Mesenchymal stem cell (in vitro differentiated cells and primary cell): ENCODE data around the gene MYRF.
A peak's percentile ranks its signal among the peaks of the same experiment; 100 is the strongest.

Experiments
- DNase-seq: peaks from one replicate; pipeline ENCODE4 v3.0.0-alpha.2; 2013
- H2AFZ ChIP-seq: one replicate; pipeline ENCODE4 v1.6.1; 2013; ENCODE audit warnings: low read depth, mild to moderate bottlenecking, control low read depth, inconsistent platforms, low read length, moderate library complexity
- H2AK5ac ChIP-seq: 2 replicates; pipeline ENCODE4 v1.6.1; 2013; ENCODE audit warnings: low read length, moderate library complexity, mild to moderate bottlenecking, inconsistent platforms; ENCODE audit not compliant: severe bottlenecking
- H2BK120ac ChIP-seq: one replicate; pipeline ENCODE4 v1.6.1; 2013; ENCODE audit warnings: low read depth, mild to moderate bottlenecking, inconsistent platforms, low read length, moderate library complexity
- H2BK12ac ChIP-seq, 2 experiments: one replicate each; pipeline ENCODE4 v1.6.1; 2013; ENCODE audit warnings: inconsistent platforms in 2 of 2, low read length in 2 of 2, mild to moderate bottlenecking in 2 of 2, moderate library complexity in 2 of 2, control low read depth in 1 of 2
- H2BK15ac ChIP-seq: one replicate; pipeline ENCODE4 v1.6.1; 2013; ENCODE audit warnings: mild to moderate bottlenecking, low read depth, inconsistent platforms; ENCODE audit not compliant: poor library complexity, severe bottlenecking
- H2BK5ac ChIP-seq: 2 replicates; pipeline ENCODE4 v1.6.1; 2013; ENCODE audit warnings: low read depth, mild to moderate bottlenecking, low read length, control low read depth, inconsistent platforms; ENCODE audit not compliant: poor library complexity, severe bottlenecking
- H3K14ac ChIP-seq, 2 experiments: one replicate each; pipeline ENCODE4 v1.6.1; 2013; ENCODE audit warnings: inconsistent platforms in 2 of 2, low read length in 2 of 2, control low read depth in 1 of 2, mild to moderate bottlenecking in 1 of 2, moderate library complexity in 1 of 2
- H3K18ac ChIP-seq, 2 experiments: one replicate each; pipeline ENCODE4 v1.6.1; 2013; ENCODE audit warnings: inconsistent platforms in 2 of 2, low read length in 2 of 2, control low read depth in 1 of 2, low read depth in 1 of 2, mild to moderate bottlenecking in 1 of 2
- H3K23ac ChIP-seq, 2 experiments: one replicate each; pipeline ENCODE4 v1.6.1; 2013; ENCODE audit warnings: inconsistent platforms in 2 of 2, low read length in 2 of 2, mild to moderate bottlenecking in 2 of 2, moderate library complexity in 2 of 2, control low read depth in 1 of 2
- H3K27ac ChIP-seq: 2 replicates; pipeline ENCODE4 v1.5.1; 2013; ENCODE audit warnings: mild to moderate bottlenecking, moderate library complexity, low read length, control low read depth, inconsistent platforms; ENCODE audit not compliant: poor library complexity, severe bottlenecking
- H3K27me3 ChIP-seq, 2 experiments: 2 replicates each; pipeline versions ENCODE4 v1.6.1 to v1.7.0; 2013; ENCODE audit warnings: low read length in 2 of 2, mild to moderate bottlenecking in 2 of 2, moderate library complexity in 2 of 2, control low read depth in 1 of 2, inconsistent platforms in 1 of 2; ENCODE audit not compliant: control insufficient read depth in 1 of 2, insufficient read depth in 1 of 2
- H3K36me3 ChIP-seq, 2 experiments: 2 replicates each; pipeline versions ENCODE4 v1.6.1 to v1.7.0; 2013; ENCODE audit warnings: low read length in 2 of 2, control low read depth in 1 of 2, inconsistent platforms in 1 of 2, low read depth in 1 of 2, mild to moderate bottlenecking in 1 of 2; ENCODE audit not compliant: insufficient read depth in 2 of 2, control insufficient read depth in 1 of 2
- H3K4ac ChIP-seq, 2 experiments: one replicate each; pipeline ENCODE4 v1.6.1; 2013; ENCODE audit warnings: inconsistent platforms in 2 of 2, low read length in 2 of 2, mild to moderate bottlenecking in 2 of 2, moderate library complexity in 2 of 2, control low read depth in 1 of 2, low read depth in 1 of 2
- H3K4me1 ChIP-seq: 2 replicates; pipeline ENCODE4 v1.6.1; 2013; ENCODE audit warnings: low read depth, low read length, control low read depth; ENCODE audit not compliant: control insufficient read depth, insufficient read depth
- H3K4me2 ChIP-seq: 2 replicates; pipeline ENCODE4 v1.6.1; 2013; ENCODE audit warnings: low read length, mild to moderate bottlenecking, inconsistent platforms; ENCODE audit not compliant: poor library complexity, severe bottlenecking
- H3K4me3 ChIP-seq, 2 experiments: 2 replicates each; pipeline versions ENCODE4 v1.5.1 to v1.7.0; 2013; ENCODE audit warnings: low read length in 2 of 2, mild to moderate bottlenecking in 2 of 2, control low read depth in 1 of 2, low read depth in 1 of 2; ENCODE audit not compliant: insufficient read depth in 1 of 2
- H3K79me1 ChIP-seq: replicated peaks from 2 replicates; pipeline ENCODE4 v1.6.1; 2013; ENCODE audit warnings: mild to moderate bottlenecking, control low read depth, low read length, inconsistent platforms; ENCODE audit not compliant: poor library complexity, severe bottlenecking
- H3K9ac ChIP-seq: 2 replicates; pipeline ENCODE4 v1.7.0; 2013; ENCODE audit warnings: mild to moderate bottlenecking, low read length, moderate library complexity
- H3K9me3 ChIP-seq: 2 replicates; pipeline ENCODE4 v1.7.0; 2013; ENCODE audit warnings: mild to moderate bottlenecking, low read length; ENCODE audit not compliant: control insufficient read depth
- H4K8ac ChIP-seq: one replicate; pipeline ENCODE4 v1.6.1; 2013; ENCODE audit warnings: inconsistent platforms, mild to moderate bottlenecking, low read length, moderate library complexity
- H4K91ac ChIP-seq: one replicate; pipeline ENCODE4 v1.6.1; 2013; ENCODE audit warnings: mild to moderate bottlenecking, low read length, inconsistent platforms
- WGBS: methylation state at CpG from one replicate; pipeline ENCODE4 v1.1.7; 2013; ENCODE audit warnings: mixed read lengths; 5-methylcytosine and 5-hydroxymethylcytosine counted together

Gene MYRF

DNA sequence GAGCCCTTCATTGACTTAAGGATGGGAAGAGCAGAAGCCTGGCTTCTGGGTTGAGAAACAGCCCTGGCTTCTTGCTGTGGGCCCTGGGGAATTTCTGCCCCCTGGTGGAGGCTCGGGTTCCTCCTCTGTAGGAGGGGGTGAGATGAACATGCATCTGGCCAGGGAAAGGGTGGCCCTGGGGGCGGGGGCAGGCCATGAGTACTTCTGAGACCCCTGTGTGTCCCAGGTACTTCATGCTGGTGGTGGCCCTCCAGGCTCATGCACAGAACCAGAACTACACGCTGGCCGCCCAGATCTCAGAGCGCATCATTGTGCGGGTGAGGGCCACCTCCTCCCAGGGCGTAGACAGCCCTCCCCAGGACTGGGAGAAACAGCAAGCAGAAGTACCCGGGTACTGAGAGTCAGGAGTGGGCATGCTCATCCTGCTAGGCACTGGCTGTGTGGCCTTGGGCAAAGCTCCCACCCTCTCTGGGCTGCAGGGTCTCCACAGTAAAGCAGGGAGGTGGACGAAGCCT is 24.2 kb downstream of the MYRF start:
- H3K14ac ChIP-seq, result no peak overlapping the region
- no peak overlapping the region for H4K91ac ChIP-seq
- no peak overlapping the region for H2BK15ac ChIP-seq
- H3K79me1 ChIP-seq, result peaks cover 4% of the 10 kb centered on the region
- no peak overlapping the region for H2BK12ac ChIP-seq
- no peak overlapping the region for H3K4me3 ChIP-seq
- no peak overlapping the region for H3K23ac ChIP-seq
- H3K9me3 ChIP-seq, result no peaks in the 10 kb centered on the region
- H3K36me3 ChIP-seq, result peaks cover 0 to 91% of the 10 kb centered on the region in 2 experiments
- H3K4me2 ChIP-seq, result no peak overlapping the region
- H3K4me1 ChIP-seq, result peaks cover 38% of the 10 kb centered on the region
- no peak overlapping the region for H3K18ac ChIP-seq
- H3K27me3 ChIP-seq, result peaks cover 0 to 48% of the 10 kb centered on the region in 2 experiments
- H3K4ac ChIP-seq, result no peak overlapping the region
- 83% methylated on average over 9 of the region's 9 CpGs for WGBS
- H2AK5ac ChIP-seq, result no peak overlapping the region
- H2BK5ac ChIP-seq, result no peak overlapping the region
- DNase-seq, result peak; percentile 71
- no peak overlapping the region for H4K8ac ChIP-seq
- H3K27ac ChIP-seq, result no peak overlapping the region
- no peak overlapping the region for H3K9ac ChIP-seq
- H2AFZ ChIP-seq, result no peak overlapping the region
- H2BK120ac ChIP-seq, result no peak overlapping the region

DNA sequence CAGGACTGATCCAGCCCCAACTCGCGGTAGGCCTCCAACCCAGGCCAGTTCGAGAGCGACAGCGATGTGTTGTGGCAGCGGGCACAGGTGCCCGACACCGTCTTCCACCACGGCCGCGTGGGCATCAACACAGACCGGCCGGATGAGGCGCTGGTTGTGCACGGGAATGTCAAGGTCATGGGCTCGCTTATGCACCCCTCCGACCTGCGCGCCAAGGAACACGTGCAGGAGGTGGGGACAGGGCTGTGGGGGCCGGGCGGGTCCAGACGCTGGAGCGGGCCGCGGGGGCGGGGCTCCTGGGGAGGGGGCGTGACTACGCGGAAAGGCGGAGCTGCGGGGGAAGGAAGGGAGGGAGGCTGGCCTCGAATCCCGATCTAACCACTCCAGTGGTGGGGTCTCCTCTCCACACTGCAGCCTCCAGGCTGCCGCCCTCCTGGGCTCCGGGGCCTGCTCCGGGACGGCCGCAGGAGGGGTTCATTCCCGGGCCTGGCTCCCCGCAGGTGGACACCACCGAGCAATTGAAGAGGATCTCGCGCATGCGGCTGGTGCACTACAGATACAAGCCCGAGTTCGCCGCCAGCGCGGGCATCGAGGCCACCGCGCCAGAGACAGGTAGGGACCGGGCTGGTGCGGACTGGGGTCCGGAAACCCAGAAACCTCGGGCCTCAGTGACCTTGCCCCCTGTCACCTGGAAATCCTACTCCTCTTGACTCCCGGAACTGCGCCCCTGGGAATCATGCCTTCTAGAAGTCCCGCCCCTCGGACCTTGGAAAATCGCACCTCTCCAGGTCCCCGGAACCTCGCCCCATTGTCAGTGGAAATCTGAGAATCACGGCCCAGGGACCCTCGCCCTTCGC is 25.0 kb downstream of the MYRF start:
- no peak overlapping the region for H3K27ac ChIP-seq
- H2AFZ ChIP-seq, result no peak overlapping the region
- no peak overlapping the region for H2AK5ac ChIP-seq
- H3K9me3 ChIP-seq, result no peaks in the 10 kb centered on the region
- H2BK15ac ChIP-seq, result no peak overlapping the region
- H4K91ac ChIP-seq, result no peak overlapping the region
- peaks cover 0 to 93% of the 10 kb centered on the region in 2 experiments for H3K36me3 ChIP-seq
- peaks cover 31% of the 10 kb centered on the region for H3K4me1 ChIP-seq
- no peak overlapping the region for H3K9ac ChIP-seq
- no peak overlapping the region for H3K23ac ChIP-seq
- no peak overlapping the region for H3K4ac ChIP-seq
- 94% methylated on average over 61 of the region's 67 CpGs for WGBS
- peaks cover 3% of the 10 kb centered on the region for H3K79me1 ChIP-seq
- H3K18ac ChIP-seq, result no peak overlapping the region
- no peak overlapping the region for H2BK12ac ChIP-seq
- H3K14ac ChIP-seq, result no peak overlapping the region
- H4K8ac ChIP-seq, result no peak overlapping the region
- no peak overlapping the region for H3K4me3 ChIP-seq
- no peak overlapping the region for H2BK5ac ChIP-seq
- DNase-seq, result no peak
- H3K27me3 ChIP-seq, result peaks cover 0 to 48% of the 10 kb centered on the region in 2 experiments
- no peak overlapping the region for H2BK120ac ChIP-seq
- no peak overlapping the region for H3K4me2 ChIP-seq

DNA sequence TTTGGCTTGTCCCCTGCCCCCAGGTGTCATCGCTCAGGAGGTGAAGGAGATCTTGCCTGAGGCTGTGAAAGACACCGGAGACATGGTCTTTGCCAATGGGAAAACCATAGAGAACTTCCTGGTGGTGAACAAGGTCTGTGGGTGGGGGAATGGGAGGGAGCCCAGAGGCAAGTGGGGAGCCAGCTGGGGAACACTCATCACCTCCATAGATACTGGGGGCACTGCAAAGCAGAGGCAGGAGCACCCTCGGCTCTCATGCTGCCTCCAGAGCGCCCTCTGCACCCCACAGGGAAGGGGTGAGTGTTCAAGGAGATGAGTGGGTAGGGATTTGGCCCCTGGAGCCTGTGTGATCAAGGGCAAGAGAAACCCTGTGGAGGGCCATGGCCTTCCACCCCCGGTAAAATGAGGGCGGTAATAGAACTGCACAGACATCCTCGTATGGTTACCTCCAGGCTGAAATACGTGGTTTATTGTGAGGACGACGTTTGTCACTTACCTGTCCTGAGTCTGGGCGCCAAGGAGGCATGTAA is 26.0 kb downstream of the MYRF start:
- peaks cover 3% of the 10 kb centered on the region for H3K79me1 ChIP-seq
- H4K91ac ChIP-seq, result no peak overlapping the region
- no peak for DNase-seq
- no peak overlapping the region for H2AK5ac ChIP-seq
- no peak overlapping the region for H2BK120ac ChIP-seq
- H3K4me1 ChIP-seq, result peaks cover 31% of the 10 kb centered on the region
- no peak overlapping the region for H2BK12ac ChIP-seq
- no peak overlapping the region for H4K8ac ChIP-seq
- H3K14ac ChIP-seq, result no peak overlapping the region
- peaks cover 0 to 48% of the 10 kb centered on the region in 2 experiments for H3K27me3 ChIP-seq
- no peak overlapping the region for H3K27ac ChIP-seq
- peaks cover 0 to 95% of the 10 kb centered on the region in 2 experiments for H3K36me3 ChIP-seq
- H3K18ac ChIP-seq, result no peak overlapping the region
- no peak overlapping the region for H3K23ac ChIP-seq
- H3K9ac ChIP-seq, result no peak overlapping the region
- no peak overlapping the region for H3K4me2 ChIP-seq
- WGBS, result 95% methylated on average over 11 of the region's 11 CpGs
- H3K9me3 ChIP-seq, result no peaks in the 10 kb centered on the region
- no peak overlapping the region for H2AFZ ChIP-seq
- no peak overlapping the region for H2BK15ac ChIP-seq
- H3K4me3 ChIP-seq, result no peak overlapping the region
- no peak overlapping the region for H2BK5ac ChIP-seq
- H3K4ac ChIP-seq, result no peak overlapping the region

DNA sequence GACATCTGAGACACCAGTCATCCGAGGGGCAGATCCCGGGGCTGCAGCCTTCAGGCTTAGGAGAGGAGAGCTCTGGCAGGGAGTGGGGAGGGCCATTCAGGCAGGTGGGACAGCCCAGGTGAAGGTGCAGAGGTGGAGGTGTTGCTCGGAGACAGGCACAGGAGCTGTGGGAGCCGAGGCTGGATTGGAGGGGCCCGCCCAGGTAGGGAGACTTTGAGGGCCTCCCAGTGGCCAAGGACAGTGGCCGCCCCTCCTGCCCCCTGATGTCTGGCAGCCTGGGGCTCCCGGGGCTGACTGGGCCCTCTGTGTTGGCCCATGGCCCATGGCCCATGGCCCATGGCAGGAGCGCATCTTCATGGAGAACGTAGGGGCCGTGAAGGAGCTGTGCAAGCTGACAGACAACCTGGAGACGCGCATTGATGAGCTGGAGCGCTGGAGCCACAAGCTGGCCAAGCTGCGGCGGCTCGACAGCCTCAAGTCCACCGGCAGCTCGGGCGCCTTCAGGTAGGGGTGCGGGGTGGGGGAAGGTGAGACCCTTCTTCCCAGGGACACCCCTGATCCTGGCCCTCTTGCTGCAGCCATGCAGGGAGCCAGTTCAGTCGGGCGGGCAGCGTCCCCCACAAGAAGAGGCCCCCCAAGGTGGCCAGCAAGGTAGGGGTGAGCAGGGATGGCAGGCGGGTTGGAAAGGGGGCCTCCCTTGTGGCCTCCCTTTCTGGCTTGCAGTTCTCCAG is 26.6 kb downstream of the MYRF start:
- no peak overlapping the region for H3K4me3 ChIP-seq
- H3K36me3 ChIP-seq, result peaks cover 0 to 95% of the 10 kb centered on the region in 2 experiments
- no peak overlapping the region for H3K4ac ChIP-seq
- no peak overlapping the region for H3K9ac ChIP-seq
- no peak overlapping the region for H4K8ac ChIP-seq
- peaks cover 37% of the 10 kb centered on the region for H3K4me1 ChIP-seq
- no peak overlapping the region for H3K27ac ChIP-seq
- no peak overlapping the region for H4K91ac ChIP-seq
- H3K27me3 ChIP-seq, result peaks cover 0 to 48% of the 10 kb centered on the region in 2 experiments
- no peak overlapping the region for H3K14ac ChIP-seq
- H2AK5ac ChIP-seq, result no peak overlapping the region
- no peak overlapping the region for H2BK5ac ChIP-seq
- H2BK12ac ChIP-seq, result no peak overlapping the region
- H3K18ac ChIP-seq, result no peak overlapping the region
- no peak overlapping the region for H2AFZ ChIP-seq
- no peak for DNase-seq
- no peak overlapping the region for H3K4me2 ChIP-seq
- H3K79me1 ChIP-seq, result peaks cover 3% of the 10 kb centered on the region
- H3K23ac ChIP-seq, result no peak overlapping the region
- H3K9me3 ChIP-seq, result no peaks in the 10 kb centered on the region
- 96% methylated on average over 23 of the region's 24 CpGs for WGBS
- no peak overlapping the region for H2BK120ac ChIP-seq
- H2BK15ac ChIP-seq, result no peak overlapping the region
